H9 (cell line): ENCODE data around the gene CC2D1A. TPM values are rescaled to one million over a fixed set of nuclear protein-coding genes. Genes with fewer than 3 reads are reported as not detected.
A peak's percentile ranks its signal among the peaks of the same experiment; 100 is the strongest.

Source experiments
- DNase-seq: peaks from one replicate; pipeline ENCODE4 v3.0.0-alpha.2; 2017
- H2AFZ ChIP-seq: one replicate; pipeline ENCODE4 v1.6.1; 2013; ENCODE audit warnings: mild to moderate bottlenecking, low read length, control low read depth, moderate library complexity
- H2AK5ac ChIP-seq: 2 replicates; pipeline ENCODE4 v1.6.1; 2013; ENCODE audit warnings: low read length, control low read depth, mixed read lengths; ENCODE audit not compliant: insufficient read length
- H2BK120ac ChIP-seq: one replicate; pipeline ENCODE4 v1.6.1; 2013; ENCODE audit warnings: low read depth, mild to moderate bottlenecking, low read length, control low read depth, inconsistent platforms; ENCODE audit not compliant: poor library complexity, severe bottlenecking
- H2BK12ac ChIP-seq: 2 replicates; pipeline ENCODE4 v1.6.1; 2013; ENCODE audit warnings: low read length, control low read depth, mixed read lengths, low read depth; ENCODE audit not compliant: insufficient read length
- H2BK15ac ChIP-seq: 2 replicates; pipeline ENCODE4 v1.6.1; 2013; ENCODE audit warnings: low read depth, low read length, control low read depth
- H2BK20ac ChIP-seq: one replicate; pipeline ENCODE4 v1.6.1; 2013; ENCODE audit warnings: low read depth, mild to moderate bottlenecking, low read length, control low read depth, inconsistent platforms; ENCODE audit not compliant: poor library complexity, severe bottlenecking
- H2BK5ac ChIP-seq: 2 replicates; pipeline ENCODE4 v1.6.1; 2013; ENCODE audit warnings: low read length, control low read depth, mixed read lengths; ENCODE audit not compliant: insufficient read length
- H3K14ac ChIP-seq: 2 replicates; pipeline ENCODE4 v1.6.1; 2013; ENCODE audit warnings: low read length, control low read depth; ENCODE audit not compliant: insufficient read depth
- H3K18ac ChIP-seq: 2 replicates; pipeline ENCODE4 v1.6.1; 2013; ENCODE audit warnings: low read depth, mild to moderate bottlenecking, mixed read lengths, low read length, control low read depth; ENCODE audit not compliant: insufficient read length
- H3K23ac ChIP-seq: 2 replicates; pipeline ENCODE4 v1.6.1; 2013; ENCODE audit warnings: low read length, control low read depth, mixed read lengths, low read depth; ENCODE audit not compliant: insufficient read length
- H3K23me2 ChIP-seq: 2 replicates; pipeline ENCODE4 v1.6.1; 2013; ENCODE audit warnings: low read depth, mild to moderate bottlenecking, mixed read lengths, low read length, control low read depth; ENCODE audit not compliant: insufficient read length, poor library complexity, severe bottlenecking
- H3K27ac ChIP-seq: 2 replicates; pipeline ENCODE4 v1.5.1; 2013; ENCODE audit warnings: low read length, control low read depth, mixed read lengths, low read depth; ENCODE audit not compliant: insufficient read length
- H3K27me3 ChIP-seq: 2 replicates; pipeline ENCODE4 v1.6.1; 2013; ENCODE audit warnings: low read length, control low read depth, inconsistent platforms; ENCODE audit not compliant: insufficient read depth
- H3K4ac ChIP-seq: 2 replicates; pipeline ENCODE4 v1.6.1; 2013; ENCODE audit warnings: low read depth, mild to moderate bottlenecking, control low read depth, inconsistent platforms, low read length, moderate library complexity
- H3K4me1 ChIP-seq: 2 replicates; pipeline ENCODE4 v1.6.1; 2013; ENCODE audit warnings: low read length, control low read depth, inconsistent platforms; ENCODE audit not compliant: insufficient read depth
- H3K4me2 ChIP-seq: 2 replicates; pipeline ENCODE4 v1.6.1; 2013; ENCODE audit warnings: low read length, control low read depth, mixed read lengths; ENCODE audit not compliant: insufficient read length, insufficient read depth
- H3K56ac ChIP-seq: 2 replicates; pipeline ENCODE4 v1.6.1; 2013; ENCODE audit warnings: low read depth, mild to moderate bottlenecking, mixed read lengths, low read length, control low read depth; ENCODE audit not compliant: insufficient read length
- H3K79me1 ChIP-seq: 2 replicates; pipeline ENCODE4 v1.6.1; 2013; ENCODE audit warnings: low read depth, mild to moderate bottlenecking, moderate library complexity, low read length, control low read depth, inconsistent platforms; ENCODE audit not compliant: insufficient read depth, poor library complexity, severe bottlenecking
- H3K79me2 ChIP-seq: 2 replicates; pipeline ENCODE4 v1.6.1; 2013; ENCODE audit warnings: low read length, control low read depth, inconsistent platforms; ENCODE audit not compliant: insufficient read depth
- H3K9ac ChIP-seq: 2 replicates; pipeline ENCODE4 v1.6.1; 2013; ENCODE audit warnings: low read length, control low read depth, mixed read lengths; ENCODE audit not compliant: insufficient read length; ENCODE audit errors: extremely low read depth
- H3K9me3 ChIP-seq: one replicate; pipeline ENCODE4 v1.6.1; 2013; ENCODE audit warnings: low read depth, low read length, inconsistent platforms; ENCODE audit not compliant: control insufficient read depth
- H3T11ph ChIP-seq: one replicate; pipeline ENCODE4 v1.6.1; 2013; ENCODE audit warnings: mild to moderate bottlenecking, low read length, control low read depth, inconsistent platforms
- H4K20me1 ChIP-seq: one replicate; pipeline ENCODE4 v1.6.1; 2013; ENCODE audit not compliant: control insufficient read depth, insufficient read length, insufficient read depth
- H4K5ac ChIP-seq: 2 replicates; pipeline ENCODE4 v1.6.1; 2013; ENCODE audit warnings: low read depth, mild to moderate bottlenecking, mixed read lengths, low read length, control low read depth; ENCODE audit not compliant: insufficient read length
- H4K8ac ChIP-seq: replicated peaks from 2 replicates; pipeline ENCODE4 v1.6.1; 2013; ENCODE audit warnings: low read length, control low read depth, mixed read lengths, low read depth; ENCODE audit not compliant: insufficient read length
- H4K91ac ChIP-seq: 2 replicates; pipeline ENCODE4 v1.6.1; 2013; ENCODE audit warnings: low read depth, mild to moderate bottlenecking, moderate library complexity, mixed read lengths, low read length, control low read depth; ENCODE audit not compliant: insufficient read length
- H3K27ac Mint-ChIP-seq, 3 experiments: 2 replicates in 2 of 3; 3 replicates in 1 of 3; pipeline ENCODE4 v1.8.0; 2020 to 2021; ENCODE audit warnings: mixed read lengths in 3 of 3, mild to moderate bottlenecking in 1 of 3, moderate library complexity in 1 of 3
- H3K27me3 Mint-ChIP-seq: 2 replicates; pipeline ENCODE4 v1.8.0; 2021; ENCODE audit warnings: low read depth, mild to moderate bottlenecking, moderate library complexity, mixed read lengths
- H3K36me3 Mint-ChIP-seq, 3 experiments: 2 replicates in 2 of 3; 3 replicates in 1 of 3; pipeline ENCODE4 v1.8.0; 2020 to 2021; ENCODE audit warnings: low read depth in 3 of 3, mixed read lengths in 3 of 3; ENCODE audit not compliant: insufficient read depth in 1 of 3
- H3K4me1 Mint-ChIP-seq, 2 experiments: 2 replicates each; pipeline ENCODE4 v1.8.0; 2020; ENCODE audit warnings: mixed read lengths in 2 of 2
- H3K4me3 Mint-ChIP-seq, 2 experiments: 2 replicates in 1 of 2; 3 replicates in 1 of 2; pipeline ENCODE4 v1.8.0; 2020 to 2021; ENCODE audit warnings: mild to moderate bottlenecking in 2 of 2, mixed read lengths in 2 of 2, moderate library complexity in 1 of 2
- H3K9me3 Mint-ChIP-seq, 2 experiments: 2 replicates in 1 of 2; 3 replicates in 1 of 2; pipeline ENCODE4 v1.8.0; 2020; ENCODE audit warnings: mild to moderate bottlenecking in 2 of 2, mixed read lengths in 2 of 2, moderate library complexity in 1 of 2
- WGBS: extraction: QIAGEN DNeasy Blood & Tissue Kit; methylation state at CpG from one replicate; pipeline ENCODE4 v1.1.7; 2013; ENCODE audit warnings: missing lambda C conversion rate, low lambda C conversion rate, mixed read lengths; ENCODE audit not compliant: insufficient read length; ENCODE audit errors: extremely low coverage; 5-methylcytosine and 5-hydroxymethylcytosine counted together
- total RNA-seq: library from RNA; stranded (reverse); gene quantifications from 2 replicates; pipeline ENCODE4 v1.2.1, GENCODE V29; 2021
- TF ChIP-seq, protein P1 (sequence below): fragments of 200-600 bp; sonication (generic); conservative IDR thresholded peaks from 3 replicates; pipeline ENCODE4 v1.8.0; 2021; ENCODE audit warnings: antibody characterized with exemption, mild to moderate bottlenecking

Gene CC2D1A
- total RNA-seq, 1 experiment from 2014 or later, result 48.5 TPM

DNA sequence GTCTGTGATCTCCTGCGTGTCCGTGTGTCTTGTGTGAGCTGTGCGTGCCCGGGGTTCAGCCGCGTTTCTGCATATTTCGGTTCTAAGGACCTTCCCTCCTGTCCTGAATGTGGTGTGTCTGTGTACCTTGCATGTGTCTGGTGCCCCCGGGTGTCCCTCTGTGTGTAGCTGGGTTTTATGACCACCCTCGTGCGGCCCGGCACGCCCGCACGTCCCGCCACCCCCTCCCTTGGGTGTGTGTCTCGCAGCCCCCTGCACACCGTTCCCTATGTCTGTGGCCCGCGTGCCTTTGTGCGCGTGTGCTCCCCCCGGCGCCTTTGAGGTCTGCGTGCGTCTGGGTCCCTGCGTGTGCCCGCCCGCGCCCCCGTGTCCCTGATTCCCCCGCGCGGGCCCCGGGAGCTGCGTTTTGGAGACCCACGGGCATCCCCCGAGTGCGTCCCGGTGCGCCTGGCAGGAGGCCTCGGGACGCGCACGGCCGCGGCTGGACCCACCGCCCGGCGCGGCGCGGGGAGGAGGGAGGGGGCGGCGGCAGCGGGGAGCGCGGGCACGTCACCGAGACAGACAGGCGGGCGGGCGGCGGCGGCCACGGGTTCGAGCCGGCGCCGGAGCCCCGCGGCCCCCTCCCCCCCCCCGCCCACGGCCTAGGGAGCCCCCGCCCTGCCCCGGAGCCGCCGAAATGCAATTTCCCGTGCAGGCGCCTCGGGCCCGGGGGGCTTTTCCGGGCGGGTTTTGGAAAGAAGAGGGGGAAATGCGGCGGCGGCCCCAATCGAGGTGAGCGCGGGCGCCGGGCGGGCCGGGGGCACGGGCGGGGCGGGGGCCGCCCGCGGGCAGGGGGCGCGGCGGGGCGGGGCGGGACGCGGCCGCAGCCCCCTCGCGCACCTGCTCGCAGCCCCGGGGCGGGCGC is 41.1 kb upstream of the CC2D1A start:
- TF ChIP-seq, protein P1, sequence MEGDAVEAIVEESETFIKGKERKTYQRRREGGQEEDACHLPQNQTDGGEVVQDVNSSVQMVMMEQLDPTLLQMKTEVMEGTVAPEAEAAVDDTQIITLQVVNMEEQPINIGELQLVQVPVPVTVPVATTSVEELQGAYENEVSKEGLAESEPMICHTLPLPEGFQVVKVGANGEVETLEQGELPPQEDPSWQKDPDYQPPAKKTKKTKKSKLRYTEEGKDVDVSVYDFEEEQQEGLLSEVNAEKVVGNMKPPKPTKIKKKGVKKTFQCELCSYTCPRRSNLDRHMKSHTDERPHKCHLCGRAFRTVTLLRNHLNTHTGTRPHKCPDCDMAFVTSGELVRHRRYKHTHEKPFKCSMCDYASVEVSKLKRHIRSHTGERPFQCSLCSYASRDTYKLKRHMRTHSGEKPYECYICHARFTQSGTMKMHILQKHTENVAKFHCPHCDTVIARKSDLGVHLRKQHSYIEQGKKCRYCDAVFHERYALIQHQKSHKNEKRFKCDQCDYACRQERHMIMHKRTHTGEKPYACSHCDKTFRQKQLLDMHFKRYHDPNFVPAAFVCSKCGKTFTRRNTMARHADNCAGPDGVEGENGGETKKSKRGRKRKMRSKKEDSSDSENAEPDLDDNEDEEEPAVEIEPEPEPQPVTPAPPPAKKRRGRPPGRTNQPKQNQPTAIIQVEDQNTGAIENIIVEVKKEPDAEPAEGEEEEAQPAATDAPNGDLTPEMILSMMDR, result no peak
- H4K5ac ChIP-seq, result no peak overlapping the region
- no peaks in the 10 kb centered on the region; a peak in 2 of 7 replicates for H3K36me3 Mint-ChIP-seq
- H2AFZ ChIP-seq, result no peak overlapping the region
- peaks cover 67% of the 10 kb centered on the region for H3K27me3 Mint-ChIP-seq
- H3K4me3 Mint-ChIP-seq, result peak overlapping the region; percentile 53 to 80
- no peak overlapping the region for H4K8ac ChIP-seq
- H3K27ac ChIP-seq, result no peak overlapping the region
- H2BK120ac ChIP-seq, result no peak overlapping the region
- no peak overlapping the region; a peak in 1 of 7 replicates for H3K27ac Mint-ChIP-seq
- no peaks in the 10 kb centered on the region for H3K79me2 ChIP-seq
- no peak overlapping the region for H3K4ac ChIP-seq
- DNase-seq, result no peak
- peaks cover 18 to 32% of the 10 kb centered on the region in 2 experiments for H3K4me1 Mint-ChIP-seq
- H3K9me3 ChIP-seq, result no peaks in the 10 kb centered on the region
- H4K20me1 ChIP-seq, result no peaks in the 10 kb centered on the region
- H3K9me3 Mint-ChIP-seq, result no peaks in the 10 kb centered on the region
- no peak overlapping the region for H2BK15ac ChIP-seq
- H2BK5ac ChIP-seq, result no peak overlapping the region
- H3K23ac ChIP-seq, result no peak overlapping the region
- H3K9ac ChIP-seq, result no peak overlapping the region
- H3K4me1 ChIP-seq, result no peaks in the 10 kb centered on the region
- H3K27me3 ChIP-seq, result peaks cover 22% of the 10 kb centered on the region; the same call in 1 of the 2 replicates
- H2BK20ac ChIP-seq, result no peak overlapping the region
- no peak overlapping the region for H3K14ac ChIP-seq
- no peak overlapping the region for H4K91ac ChIP-seq
- H3T11ph ChIP-seq, result no peak overlapping the region
- no CpG with 5 or more reads among the region's 113 CpGs for WGBS
- no peak overlapping the region for H3K4me2 ChIP-seq
- H3K56ac ChIP-seq, result no peak overlapping the region
- H2AK5ac ChIP-seq, result no peak overlapping the region
- peaks cover 2% of the 10 kb centered on the region for H3K23me2 ChIP-seq
- no peaks in the 10 kb centered on the region for H3K79me1 ChIP-seq
- no peak overlapping the region for H3K18ac ChIP-seq
- H2BK12ac ChIP-seq, result no peak overlapping the region
